Inferior parietal cortex (tissue), 1 donor: ENCODE measurements around the gene CSF2RB.
A peak's percentile ranks its signal among the peaks of the same experiment; 100 is the strongest.

Experiments used
- DNase-seq: peaks from one replicate; pipeline ENCODE4 v3.0.0-alpha.2; 2016; ENCODE audit errors: extremely low spot score

CSF2RB gene

DNA sequence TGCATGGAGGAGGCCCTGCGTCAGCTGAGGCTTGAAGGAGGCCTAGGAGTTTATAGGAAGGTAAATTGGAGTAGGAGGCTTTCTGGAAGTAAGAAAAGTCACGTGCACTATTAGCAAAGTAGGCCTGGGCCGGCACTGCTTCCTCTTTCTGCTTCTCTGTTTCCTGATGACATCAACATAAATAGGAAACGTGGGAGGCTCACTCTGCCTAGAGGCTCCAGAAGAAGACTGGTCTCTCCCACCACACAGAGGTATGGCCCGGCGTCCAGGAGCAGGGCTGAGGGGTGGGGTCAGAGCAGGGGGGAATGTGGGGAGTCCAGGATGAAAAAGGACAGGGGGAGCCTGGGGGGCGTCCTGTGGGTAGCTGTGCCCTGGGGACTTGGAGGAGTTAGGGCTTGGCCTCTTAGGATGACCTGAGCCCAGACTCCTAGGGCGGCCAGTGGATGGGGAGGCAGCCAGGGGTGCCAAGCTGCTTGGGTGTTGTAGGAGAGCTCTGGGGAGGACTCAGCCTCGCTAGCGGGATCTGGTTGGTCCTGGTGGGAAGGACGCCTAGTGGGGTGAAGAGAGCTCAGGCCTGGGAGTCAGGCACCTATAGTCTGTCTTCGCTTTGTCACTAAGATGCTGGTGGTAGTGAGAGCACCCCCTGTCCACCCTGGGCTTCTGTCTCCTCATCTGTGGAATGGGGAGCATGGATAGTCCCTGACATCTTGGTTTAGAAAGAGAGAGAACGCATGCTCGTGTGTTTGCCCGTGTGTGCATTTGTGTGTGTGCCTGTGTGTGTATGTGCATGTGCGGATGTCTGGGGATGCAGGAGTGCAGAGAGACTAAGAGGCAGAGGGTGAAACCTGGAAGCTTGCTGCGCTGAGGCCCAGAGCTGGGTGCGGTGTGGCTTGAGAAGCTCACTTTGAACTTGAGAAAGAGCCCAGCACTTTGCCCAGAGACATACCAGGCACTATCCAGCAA, at the start of gene CSF2RB:
CSF2RB (plus strand) TSS at position 202 of the 963 bp plus-strand sequence. CDS start 8,580 bp downstream, outside the sequence.
- DNase-seq = peak; percentile 6

DNA sequence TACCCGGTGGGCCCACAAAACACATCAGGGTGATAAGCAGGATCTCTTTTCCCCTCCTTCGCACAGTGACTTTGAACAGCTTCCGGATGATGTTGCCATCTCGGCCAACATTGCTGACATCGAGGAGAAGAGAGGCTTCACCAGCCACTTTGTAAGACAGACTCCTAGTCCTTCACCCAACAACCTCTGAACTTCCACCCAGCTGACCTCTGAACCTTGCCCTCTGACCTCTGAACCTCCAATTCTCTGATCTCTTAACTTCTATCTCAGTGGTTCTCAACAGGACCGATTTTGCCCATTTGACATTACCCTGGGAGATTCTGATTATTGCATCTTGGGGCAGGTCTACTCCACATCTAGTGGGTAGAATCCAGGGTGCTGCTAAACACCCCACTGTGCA, 49.4 kb upstream of the CSF2RB start:
- no peak for DNase-seq

DNA sequence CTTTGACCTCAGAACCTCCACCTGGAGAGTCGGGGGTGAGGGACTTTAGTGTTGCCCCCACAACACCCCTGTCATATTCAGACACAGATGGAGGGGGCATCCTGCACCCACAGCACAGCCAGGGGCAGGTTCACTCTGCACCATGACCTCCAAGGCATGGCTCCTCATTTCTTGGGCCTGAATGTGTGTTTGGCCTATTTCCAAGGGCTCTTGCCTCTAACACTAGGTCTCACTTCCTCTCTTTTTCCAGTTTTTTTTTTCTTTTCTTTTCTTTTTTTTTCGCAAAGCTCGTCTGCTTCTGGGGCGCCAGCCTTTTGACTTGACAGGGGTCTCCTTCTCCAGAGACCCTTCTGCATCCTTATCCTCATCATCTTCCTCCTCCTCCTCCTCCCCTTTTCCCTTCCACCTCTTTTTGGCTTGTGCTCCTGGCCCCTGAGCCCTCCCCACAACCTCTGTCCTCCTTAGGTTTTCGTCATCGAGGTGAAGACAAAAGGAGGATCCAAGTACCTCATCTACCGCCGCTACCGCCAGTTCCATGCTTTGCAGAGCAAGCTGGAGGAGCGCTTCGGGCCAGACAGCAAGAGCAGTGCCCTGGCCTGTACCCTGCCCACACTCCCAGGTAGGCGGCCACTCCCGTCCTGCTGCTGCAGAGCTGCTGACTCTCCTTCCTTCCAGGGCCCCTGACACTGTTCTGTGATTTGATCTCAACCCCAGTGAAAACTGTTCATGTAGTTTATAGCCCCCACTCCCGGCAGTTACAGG, 48.8 kb upstream of the CSF2RB start:
- no peak for DNase-seq

DNA sequence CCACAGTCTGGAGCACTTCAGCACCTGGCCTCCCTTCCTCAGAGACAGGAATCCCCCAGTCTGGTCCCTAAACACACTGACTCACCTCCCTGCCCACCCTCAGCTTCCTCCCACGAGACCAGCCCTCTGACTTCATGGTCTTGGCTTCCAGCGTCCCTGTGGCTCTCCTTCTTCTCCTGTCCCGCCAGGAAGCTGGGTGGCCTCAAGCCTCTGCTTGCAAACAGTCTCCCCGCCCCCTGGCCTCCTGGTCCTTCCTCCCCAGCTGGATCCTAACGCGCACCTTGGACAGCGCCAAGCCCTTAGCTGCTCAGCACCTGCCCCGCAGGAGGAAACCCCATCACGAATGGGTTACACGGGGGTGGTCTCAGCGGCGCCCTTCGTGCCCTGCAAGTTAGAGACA, 48.1 kb upstream of the CSF2RB start:
- DNase-seq = no peak

DNA sequence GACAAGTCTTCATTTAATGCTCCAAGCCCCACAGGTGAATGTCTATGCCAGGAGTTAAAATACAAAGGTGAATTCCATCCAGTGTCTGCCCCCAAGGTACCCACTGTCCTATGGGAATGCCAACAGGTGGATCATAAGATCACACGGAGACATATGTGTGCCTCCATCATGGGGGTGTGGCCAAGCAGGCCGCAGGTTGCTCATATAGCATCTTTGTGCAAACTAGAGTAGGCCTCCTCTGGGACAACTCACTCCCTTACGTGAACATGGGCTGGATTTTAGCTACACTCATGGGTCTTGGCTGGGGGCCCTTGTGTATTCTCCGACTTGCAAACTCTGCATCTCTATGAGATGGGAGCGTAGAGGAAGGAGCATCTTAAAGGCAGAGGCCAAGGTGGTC, 45.7 kb upstream of the CSF2RB start:
- DNase-seq = no peak

DNA sequence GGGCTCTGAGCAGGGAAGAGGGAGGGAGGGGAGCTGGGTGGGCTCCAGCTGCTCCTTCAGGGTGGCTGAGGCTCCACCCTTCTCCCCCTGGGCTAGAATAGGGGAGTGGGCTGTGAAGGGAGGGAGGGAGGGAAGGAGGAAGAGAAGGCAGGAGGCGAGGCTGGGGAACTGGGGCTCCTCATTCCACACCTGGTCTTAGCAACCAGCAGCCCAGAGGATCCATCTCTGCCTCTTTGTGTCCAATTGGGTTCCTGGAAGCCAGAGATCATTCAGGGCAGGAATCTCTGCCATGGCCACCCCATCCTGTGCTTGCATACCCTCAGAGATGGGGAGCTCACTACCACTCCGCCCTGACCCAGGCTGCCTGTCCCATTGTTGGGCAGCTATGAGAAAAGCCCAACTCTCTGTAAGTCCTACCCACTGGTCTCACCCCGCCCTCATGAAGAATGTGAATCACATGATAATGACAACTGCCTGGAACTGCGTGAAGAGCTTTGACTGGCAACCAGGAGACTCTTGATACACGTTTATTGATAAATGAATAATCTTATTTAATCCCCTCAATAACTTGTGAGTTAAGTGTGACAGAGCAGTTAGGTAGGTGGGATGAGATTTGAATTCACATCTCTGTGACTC, 44.8 kb upstream of the CSF2RB start:
- DNase-seq = no peak

DNA sequence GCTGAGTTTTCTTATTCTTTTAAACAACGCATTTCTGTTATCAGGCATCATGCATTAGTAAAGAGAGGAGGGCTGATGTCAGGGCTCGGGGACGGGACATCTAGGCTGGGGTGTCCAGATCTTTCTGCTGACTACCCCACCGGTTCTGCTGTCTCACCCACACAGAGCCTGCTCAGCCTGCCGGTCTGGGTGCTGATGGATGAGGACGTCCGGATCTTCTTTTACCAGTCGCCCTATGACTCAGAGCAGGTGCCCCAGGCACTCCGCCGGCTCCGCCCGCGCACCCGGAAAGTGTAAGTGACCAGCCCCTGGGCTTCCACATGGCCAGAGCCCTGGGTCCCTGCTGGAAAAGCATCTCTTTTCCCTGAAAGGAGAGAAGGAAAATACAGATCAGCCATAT, 43.2 kb upstream of the CSF2RB start:
- DNase-seq = no peak

DNA sequence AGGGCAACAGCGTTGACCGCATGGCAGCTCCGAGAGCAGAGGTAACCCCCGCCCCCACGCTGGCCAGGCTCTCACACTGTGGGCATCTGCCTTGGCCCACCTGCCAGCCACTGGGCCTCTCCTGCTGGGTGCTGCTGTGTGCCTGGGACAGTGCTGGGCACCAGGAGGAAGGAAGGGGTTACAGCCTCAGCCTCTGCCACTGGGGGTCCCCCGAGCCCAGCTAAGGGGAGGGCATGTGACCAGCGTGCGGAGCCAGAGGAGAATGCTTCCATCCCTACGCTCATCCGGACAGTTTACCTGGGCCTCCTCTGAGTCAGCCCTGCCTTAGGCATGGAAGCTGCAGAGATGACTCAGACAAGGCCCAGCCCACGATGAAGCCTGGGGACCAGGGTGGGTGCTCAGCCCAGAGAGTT, 41.8 kb upstream of the CSF2RB start:
- no peak for DNase-seq

DNA sequence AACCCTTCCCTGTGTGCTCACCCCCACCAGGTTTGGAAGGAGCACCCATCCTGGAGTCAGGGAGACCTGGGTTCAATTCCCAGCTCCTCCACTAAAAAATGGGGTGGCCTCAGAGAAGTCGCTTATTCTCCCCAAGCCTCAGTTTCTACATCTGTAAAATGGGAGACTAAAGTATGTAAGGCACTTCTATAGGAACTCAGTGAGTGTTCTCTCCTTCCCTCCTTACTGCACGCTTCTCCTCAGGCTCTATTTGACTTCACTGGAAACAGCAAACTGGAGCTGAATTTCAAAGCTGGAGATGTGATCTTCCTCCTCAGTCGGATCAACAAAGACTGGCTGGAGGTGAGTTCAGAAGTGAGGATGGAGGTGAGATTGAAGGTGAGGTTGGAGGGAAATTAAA, 41.3 kb upstream of the CSF2RB start:
- no peak for DNase-seq

DNA sequence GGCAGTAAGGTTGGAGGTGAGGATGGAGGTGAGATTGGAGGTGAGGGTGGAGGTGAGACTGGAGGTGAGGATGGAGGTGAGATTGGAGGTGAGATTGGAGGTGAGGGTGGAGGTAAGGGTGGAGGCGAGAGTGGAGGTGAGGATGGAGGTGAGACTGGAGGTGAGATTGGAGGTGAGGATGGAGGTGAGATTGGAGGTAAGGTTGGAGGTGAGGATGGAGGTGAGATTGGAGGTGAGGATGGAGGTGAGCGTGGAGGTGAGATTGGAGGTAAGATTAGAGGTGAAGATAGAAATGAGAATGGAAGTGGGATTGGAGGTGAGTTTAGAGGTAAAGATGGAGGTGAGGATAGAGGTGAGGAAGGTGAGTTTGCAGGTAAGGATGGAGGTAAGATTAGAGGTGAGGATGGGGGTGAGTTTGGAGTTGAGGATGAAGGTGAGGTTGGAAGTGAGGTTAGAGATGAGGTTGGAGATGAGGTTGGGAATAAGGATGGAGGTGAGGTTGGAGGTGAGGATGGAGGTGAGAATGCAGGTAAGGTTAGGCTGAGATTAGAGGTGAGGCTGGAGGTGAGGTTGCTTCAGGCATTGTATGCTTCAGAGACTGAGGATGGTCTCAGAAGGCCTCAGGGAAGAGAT, 40.4 kb upstream of the CSF2RB start:
- no peak for DNase-seq

DNA sequence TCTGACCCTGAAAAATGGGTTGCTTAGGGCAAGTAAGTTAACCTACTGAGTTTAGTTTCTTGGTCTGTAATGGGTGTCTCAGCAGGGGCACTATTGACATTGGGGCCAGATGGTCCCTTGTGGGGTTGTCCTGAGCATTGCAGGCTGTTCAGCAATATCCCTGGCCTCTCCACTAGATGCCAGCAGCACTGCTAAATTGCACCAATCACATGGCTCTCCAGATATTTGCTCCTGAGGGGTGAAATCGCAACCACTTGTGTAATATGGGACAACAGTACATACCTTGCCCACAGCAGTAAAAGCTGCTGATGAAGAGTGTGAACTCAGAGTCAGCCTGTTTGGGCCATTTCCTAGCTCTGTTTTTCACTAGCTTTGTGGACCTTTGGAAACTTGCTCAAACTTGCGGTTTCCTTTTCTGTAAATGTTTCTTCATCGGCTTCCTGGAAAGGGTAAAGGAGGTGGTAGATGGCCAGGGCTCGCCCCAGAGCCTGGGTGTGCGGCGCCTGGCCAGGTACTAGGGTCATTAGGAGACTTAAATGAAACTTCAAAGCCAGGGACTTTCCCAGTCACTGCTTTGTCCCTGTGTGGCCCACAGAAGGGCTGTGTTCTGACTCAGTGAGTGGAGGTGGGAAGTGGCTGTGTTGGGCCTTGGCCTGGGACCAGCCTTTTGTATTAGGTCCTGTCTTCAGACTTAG, 39.7 kb upstream of the CSF2RB start:
- peak; percentile 26 for DNase-seq

DNA sequence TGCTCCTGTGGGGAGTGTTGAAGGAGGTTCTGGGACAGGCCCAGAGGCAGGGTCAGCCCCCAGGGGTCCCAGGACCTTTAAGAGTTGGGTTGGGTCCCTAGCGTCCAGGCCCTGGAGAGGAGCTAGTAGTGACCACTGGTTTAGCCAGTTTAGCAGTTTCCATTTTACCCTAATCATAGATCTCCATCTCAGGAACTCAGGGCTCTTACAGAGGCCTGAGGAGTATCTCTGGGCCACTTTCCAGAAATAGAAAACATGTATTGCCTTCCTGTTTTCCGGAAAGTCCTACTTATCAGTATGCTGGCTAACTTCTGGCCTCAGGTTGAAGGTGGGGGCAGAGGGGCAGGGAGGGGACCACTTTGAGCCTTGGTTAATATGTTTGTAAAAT, 39.1 kb upstream of the CSF2RB start:
- DNase-seq = no peak

DNA sequence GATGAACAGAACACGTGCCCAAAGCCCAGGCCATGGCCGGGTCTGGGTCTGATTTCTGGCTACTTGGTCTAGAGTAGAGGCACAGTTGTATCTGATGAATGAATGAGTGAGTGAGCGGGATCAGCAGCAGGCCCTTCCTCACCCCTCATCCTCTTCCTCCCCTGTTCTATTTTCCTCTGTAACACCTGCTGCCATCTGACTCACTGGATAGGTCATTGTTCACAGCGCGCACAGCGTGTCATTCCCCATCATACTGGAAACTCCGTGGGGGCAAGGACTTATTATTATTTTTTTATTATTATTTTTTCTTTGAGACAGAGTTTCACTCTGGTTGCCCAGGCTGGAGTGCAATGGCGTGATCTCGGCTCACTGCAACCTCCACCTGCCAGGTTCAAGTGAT, 38.7 kb upstream of the CSF2RB start:
- DNase-seq = no peak

DNA sequence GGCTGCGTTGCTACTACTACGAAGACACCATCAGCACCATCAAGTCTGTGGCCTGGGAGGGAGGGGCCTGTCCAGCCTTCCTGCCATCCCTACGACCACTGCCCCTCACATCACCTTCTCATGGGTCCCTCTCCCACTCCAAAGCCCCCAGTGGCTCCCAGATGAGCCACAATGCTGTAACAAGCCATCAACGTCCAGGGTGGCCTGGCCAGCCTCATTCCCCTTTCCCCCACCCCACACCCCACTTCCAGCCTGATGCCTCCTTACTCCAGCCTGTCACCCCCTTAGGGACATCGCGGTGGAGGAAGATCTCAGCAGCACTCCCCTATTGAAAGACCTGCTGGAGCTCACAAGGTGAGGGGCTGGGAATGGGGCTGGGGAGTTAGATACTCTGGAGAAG, 37.7 kb upstream of the CSF2RB start:
- no peak for DNase-seq

DNA sequence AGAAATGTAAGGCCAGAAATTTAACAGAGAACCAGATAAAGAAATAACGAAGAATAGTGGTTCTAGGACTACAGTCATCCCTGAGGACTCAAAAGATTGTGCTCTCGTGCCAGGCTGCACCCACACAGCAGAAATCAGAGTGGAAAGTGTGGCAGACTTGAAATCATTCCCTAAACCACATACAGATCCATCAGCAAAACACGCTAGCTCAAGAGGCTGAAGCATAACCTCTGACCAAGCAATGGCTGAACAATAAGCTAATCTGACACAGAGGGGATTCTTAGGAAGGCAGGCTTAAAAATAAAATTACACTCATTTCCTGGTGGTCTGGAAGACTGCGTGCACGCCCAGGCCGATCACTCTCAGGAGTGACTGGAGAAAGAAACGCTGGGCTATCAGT, 33.7 kb upstream of the CSF2RB start:
- DNase-seq = no peak

DNA sequence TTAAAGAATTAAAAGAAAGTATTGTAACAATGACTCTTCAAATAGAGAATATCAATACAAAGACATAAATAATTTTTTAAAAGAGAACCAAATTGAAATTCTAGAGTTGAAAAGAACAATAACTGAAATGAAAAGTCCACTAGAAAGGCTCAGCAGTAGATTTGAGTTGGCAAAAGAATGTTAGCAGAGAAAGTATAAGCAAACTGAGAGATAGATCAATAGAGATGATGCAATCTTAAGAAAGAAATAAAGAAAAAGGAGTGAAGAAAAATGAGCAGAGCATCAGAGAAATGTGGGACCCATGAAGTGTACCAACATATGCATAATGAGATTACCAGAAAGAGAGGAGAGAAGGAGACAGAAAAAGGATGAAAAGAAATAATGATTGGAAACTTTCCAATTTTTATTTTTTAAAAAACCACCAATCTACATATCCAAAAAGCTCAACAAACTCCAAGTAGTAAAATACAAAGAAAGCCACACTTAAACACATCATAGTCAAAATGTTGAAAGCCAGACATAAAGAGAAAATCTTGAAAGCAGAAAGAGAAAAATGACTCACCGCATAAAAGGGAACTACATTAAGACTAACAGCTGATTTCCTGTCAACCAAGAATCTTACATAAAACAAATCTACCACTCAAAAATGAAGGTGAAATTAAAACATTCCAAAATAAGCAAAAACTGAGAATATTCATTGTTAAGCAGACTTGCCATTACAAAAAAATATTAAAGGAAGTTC, 31.8 kb upstream of the CSF2RB start:
- no peak for DNase-seq

DNA sequence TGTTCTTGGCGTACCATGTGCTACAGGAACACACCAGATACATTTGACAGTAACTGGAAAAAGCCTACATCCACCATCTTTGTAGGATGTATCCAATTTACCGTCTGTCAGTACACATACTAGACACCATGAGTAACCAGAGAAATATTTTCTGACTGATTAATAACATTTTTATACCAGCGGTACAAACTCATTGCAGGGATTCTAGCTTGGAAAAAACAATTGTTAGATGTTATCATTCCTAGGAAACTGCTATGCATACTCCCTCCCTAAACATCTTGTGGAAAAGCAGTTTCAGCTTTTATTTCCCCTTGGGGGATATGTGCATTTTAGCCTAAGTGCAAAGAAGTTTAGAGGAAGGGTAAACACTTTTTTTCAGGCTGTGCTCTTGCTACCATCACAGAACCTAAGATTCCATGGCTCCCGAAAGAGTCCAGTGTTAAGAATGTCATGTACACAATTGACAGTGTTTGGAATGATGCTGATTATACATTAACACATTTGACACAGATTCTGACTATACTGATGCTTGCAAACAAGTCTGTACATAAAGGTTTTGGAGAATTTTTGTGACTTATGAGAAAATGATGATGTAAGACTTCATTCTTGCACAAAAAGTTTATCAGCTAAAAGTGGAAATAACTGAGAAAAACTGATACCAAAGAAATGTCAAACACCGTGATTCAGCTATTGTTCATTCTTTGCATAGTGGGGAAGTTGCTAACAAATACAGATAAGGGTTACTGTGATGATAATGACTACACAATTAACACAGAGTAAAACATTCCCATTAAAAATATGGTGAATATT, 28.9 kb upstream of the CSF2RB start:
- no peak for DNase-seq

DNA sequence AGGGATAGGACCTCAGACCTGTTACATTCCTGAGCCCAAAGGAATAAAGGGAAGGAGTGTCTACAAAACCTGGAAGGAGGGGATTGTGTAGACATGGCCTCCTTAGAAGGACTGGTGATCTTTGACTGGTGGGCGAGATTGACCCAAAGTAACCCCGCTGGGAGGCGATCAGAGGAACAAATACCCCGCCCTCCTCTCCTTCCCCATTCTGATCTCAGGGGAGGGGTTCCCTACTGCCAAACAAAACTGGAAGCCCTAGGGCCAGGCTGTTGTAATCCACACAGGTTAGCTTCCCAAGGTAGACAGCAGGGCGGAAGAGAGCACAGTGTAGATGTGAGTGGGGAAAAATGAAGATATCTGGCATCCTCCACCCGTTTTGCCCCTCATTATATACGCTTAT, 28.0 kb upstream of the CSF2RB start:
- no peak for DNase-seq

DNA sequence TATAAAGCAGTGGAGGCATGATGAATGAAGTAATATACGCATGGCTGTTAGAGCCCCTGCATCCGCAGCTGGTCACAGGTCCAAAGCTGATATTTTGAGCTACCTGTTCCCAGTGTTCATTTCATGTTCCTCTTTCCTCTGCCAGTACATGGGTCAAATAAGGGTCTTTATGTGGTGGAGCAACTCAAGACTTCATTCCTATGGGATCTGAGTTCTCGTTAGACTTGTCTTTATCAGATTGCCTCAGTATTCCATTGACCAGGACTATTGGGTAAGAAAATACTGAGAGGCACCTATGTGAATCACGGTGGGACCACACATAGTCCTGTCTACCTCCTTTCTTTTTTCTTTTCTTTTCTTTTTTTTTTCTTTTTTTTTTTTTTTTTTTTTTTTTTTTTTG, 27.4 kb upstream of the CSF2RB start:
- no peak for DNase-seq

DNA sequence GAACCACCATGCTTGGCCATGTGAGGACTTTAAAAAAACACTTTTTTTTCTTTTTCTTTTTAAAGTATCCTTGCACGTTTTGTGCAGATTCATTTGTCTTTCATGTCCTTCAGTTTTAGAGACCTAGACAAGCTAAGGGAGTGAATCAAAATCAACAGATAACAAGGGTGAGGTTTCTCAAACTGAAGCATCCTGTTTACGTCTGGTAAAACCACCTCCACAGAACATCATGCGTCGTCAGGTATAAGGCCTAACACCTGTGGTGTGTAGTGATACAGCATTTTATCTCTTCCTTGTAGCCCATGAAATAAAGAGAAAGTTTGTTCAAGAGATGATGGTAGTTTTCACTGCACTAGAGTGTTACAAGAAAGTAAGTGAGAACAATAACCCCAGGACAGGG, 26.3 kb upstream of the CSF2RB start:
- DNase-seq = no peak
